UCSD-AML1 (cell line): ENCODE data around the gene AGPAT2.

Experiments used
- DNase-seq: peaks from one replicate; lab custom pipeline; 2025; ENCODE audit not compliant: unreplicated experiment; lab: John Stamatoyannopoulos, UW

The AGPAT2 gene

GRCh38 chr9:136664000-136664915 is 23.0 kb downstream of the AGPAT2 start:
- DNase-seq: peak; percentile 51

GRCh38 chr9:136662656-136663581 is 24.3 kb downstream of the AGPAT2 start, which contains the start of gene EGFL7:
Gene EGFL7 (plus strand): TSS chr9:136662916. CDS start chr9:136668283, 5,367 bp downstream.
- peak; percentile 78 for DNase-seq

DNA sequence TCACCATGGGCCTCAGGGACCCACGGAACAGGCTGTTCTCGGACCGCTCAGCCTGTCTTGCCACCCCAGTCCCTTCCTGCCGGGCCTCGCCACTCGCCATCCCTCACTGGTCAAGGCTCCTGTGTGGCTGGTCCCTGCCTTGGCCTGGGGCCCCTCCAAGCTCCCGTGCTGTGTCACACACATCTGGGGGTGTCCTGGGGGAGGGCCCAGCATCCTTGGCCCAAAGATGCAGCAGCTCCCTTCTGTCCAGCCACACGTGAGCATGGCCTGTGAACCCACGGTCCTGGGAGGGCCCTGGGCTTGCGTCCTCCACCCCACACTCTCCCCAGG is 25.0 kb downstream of the AGPAT2 start:
- no peak for DNase-seq

DNA sequence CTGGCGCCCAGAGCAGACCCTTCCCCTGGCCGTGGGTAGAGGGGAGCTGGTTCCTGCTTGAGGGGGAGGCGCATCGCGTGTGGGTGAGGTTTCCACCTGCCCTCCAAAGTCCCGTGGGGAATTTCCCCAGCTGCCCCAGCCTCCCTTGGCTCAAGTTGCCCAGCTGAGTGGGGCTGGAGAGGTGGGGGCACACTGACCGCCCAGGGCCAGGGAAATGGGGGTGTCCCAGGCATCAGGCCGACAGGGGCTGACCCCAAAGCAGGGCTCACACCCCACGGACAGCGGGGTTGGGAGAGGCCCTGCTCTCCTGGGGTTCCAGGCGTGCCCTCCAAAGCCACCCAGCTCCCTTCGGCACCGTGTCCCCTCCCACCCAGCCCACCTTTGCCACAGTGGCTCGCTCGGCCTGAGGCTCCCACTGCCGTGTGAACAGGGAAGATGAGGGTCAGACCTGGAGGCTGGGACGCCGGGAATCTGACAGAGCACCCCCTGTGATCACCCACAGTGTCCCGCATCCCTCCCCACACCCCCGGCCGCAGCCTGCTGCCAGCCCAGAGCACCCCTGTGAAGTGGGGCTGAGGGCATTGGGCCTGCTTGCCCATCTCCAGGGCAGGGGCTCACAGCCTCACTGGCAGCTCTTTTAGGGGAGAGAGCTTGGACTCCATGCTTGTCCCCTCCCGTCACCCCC is 25.5 kb downstream of the AGPAT2 start:
- DNase-seq: no peak

DNA sequence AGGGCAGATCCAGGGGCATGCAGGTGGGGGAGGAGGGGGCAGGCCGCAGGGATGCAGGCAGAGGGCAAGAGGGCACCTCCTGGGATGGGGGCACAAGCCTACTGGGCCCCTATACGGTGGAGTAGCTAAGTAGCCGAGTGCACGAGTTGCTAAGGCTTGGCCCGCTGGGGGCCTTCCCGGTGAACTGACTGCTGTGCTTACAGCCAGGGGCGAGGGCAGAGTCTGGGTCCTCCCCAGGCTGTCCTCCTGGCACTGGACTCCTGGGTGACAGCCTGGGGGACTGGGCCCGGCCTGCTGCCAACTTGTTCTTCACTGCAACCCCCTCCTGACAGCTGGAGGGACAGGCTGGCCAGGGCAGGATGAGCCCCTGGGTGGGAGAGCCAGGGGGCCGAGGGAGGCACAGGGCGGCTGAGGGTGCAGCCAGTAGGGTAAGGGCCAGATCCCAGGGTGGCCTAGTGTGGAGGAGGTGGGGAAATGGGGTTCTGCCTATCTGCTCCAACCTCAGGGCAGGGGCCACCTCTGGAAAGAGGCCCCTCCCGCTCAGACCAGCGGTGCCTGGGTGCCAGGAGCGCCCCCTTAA is 26.2 kb downstream of the AGPAT2 start:
- DNase-seq: peak; percentile 58

DNA sequence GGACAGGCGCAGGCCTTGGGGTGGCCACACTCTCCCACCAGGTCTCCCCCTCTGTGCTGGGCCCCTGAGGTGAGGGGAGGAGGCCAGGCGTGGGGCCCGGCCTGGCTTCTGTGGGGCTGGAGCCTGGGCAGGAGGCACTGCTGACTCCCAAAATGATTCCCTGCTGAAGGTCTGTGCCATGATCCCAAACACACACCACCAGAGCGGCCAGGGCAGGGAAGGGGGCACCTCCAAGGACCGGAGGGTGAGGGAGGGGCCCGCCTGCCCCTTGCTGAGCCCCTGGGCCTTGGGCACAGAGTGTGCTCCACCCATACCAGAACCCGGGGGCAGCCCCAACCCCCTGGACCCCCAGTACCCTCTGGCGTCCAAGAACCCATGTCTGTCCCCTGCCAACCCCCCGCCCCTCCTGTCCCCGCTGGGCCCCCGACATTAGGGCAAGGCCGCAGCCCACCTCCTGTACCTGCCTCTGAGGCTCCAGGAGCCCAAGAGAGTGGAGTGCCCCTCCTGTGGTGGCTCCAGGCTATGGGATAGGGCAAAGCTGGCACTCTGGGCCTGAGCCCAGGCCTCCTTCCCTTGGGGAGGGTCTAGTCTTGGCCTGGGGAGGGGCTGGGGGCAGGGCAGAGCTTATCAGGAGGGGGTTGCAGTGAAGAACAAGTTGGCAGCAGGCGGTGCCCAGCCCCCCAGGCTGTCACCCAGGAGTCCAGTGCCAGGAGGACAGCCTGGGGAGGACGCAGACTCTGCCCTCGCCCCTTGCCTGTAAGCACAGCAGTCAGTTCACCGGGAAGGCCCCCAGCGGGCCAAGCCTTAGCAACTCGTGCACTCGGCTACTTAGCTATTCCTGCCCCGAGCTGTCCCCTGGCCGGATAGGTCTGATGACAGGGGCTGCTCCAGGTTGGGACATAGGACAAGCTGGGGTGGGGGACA is 27.1 kb downstream of the AGPAT2 start:
- DNase-seq: peak; percentile 43

DNA sequence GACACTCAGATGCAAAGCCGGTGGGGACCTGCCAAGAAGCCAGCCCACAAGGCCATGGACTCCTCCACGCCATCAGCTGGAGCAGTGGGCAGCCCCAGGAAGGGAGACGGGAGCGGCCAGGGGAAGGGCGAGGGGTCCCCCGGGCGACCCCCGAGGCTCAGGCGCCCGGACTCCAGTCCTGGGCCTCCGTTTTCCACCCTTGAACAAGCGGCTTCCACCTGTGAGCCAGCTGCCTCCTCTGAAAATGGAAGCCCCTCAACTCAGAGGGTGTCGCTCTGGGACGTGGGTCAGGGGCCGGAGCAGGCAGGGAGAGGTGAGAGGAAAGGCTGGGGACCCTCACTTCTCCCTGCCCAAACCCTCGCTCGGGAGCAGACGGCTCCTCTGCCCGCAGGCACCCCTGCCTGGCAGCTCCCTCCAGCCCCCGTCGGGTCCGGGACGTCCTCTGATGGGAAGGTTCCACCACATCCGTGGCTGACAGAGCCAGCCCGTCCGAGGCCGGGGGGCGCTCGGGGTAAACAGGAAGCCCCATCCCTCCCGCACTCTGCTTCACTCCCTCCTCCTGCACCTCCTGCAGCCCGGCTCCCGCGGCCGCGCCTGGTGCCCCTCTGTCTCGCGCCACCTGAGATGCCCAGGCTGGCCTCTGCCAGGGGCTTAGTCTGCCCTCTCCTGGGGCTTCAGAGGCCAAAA is 28.3 kb downstream of the AGPAT2 start:
- DNase-seq: peak; percentile 72

DNA sequence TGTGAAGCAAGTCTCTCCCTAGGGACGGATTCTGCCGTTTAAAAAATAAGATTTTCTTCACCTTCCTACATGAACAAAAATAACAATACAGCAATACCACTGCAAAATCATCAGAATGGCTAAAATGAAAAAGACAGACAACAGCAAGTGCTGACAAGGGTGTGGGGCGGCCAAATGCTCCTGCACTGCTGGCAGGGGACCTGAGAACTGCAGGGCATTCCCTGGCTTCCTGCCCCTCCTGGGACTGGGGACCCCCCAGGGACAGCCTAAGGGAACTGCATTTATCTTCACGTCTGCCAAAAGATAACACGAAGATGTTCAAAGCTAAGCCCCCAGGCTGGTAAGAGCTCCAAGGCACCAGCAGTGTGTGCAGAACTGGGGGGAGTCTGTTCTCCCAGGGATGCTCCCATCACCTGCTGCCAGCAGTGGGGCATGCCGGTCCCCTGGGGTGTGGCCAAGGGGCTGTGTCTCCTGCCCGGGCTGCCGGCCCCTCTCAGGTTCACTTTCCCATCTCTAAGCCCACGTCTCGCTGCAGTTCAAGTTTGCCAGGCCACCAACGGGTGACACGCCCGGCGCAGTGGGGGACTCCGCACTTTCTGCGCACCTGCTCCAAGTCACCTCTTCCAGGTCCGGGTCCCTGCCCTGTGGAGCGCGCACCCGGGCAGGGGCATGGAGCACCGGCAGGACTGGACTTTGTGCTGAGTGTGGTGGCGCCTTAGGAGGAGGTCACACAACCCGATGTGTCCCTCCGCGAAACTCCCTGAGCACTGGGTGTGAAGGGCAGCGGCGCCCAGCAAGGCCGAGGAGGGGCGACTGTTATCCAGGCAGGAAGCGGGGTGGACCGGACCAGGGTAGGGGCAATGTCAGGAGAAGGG is 29.0 kb downstream of the AGPAT2 start:
- DNase-seq: peak; percentile 55

- DNase-seq: peak; percentile 64
Measured at GRCh38 chr9:136656795-136657611, 30.3 kb downstream of the AGPAT2 start.

DNA sequence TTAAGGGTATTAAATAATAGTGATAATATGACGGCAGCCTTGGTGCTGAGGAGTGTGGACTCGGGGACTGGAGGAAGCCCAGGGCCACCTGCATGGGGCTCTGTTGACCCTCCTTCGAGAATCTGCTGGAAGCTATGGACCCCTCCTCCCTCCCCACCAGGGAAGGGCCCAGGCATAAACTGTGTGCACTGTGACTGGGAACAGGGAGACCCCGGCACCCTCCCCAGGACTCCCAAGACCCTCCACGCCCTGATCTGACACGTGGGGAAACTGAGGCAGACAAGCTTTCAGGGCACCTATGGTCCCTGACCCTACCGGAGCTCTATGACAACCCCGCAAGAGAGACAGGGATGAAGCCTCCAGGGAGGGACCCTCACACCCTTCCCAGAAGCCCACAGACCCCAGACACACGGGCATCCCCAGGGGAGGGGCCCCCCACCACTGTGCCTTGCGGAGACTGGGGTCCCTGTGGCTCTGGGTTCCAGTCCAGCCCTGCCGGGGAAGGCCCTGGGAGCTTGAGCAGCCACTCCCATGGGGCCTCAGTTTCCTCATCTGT is 31.0 kb downstream of the AGPAT2 start:
- DNase-seq: no peak

DNA sequence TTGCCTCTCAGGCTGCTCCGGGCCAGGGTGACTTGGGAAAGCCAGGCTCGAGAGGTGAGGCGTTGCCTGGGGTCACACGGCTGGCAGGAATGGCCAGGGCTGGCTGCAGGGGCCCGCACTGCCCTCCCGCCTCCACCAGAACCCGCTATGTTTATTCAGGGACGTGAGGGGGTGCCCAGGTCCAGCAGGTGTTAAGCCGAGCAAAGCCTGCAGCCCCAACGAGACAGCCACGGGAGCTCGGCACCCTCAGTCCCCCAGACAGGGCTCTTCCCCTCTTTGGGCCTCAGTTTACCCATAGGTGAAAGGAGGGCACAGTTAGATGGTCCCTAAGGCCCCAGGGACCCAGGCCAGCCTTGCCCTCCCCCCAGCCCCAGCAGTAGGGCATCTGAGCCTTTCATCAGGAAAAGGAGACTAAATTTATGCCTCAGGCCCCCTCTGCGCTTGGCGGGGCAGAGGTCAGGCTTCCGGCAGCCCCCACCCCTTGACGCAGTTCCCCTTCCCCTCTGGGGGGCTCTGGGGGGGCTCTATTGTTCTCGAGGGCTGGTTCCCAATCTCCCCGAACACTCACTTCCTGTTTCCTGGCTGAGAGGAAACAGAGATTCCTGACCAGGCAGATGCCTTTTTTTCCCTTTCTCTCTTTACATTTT is 31.6 kb downstream of the AGPAT2 start:
- DNase-seq: peak; percentile 87

DNA sequence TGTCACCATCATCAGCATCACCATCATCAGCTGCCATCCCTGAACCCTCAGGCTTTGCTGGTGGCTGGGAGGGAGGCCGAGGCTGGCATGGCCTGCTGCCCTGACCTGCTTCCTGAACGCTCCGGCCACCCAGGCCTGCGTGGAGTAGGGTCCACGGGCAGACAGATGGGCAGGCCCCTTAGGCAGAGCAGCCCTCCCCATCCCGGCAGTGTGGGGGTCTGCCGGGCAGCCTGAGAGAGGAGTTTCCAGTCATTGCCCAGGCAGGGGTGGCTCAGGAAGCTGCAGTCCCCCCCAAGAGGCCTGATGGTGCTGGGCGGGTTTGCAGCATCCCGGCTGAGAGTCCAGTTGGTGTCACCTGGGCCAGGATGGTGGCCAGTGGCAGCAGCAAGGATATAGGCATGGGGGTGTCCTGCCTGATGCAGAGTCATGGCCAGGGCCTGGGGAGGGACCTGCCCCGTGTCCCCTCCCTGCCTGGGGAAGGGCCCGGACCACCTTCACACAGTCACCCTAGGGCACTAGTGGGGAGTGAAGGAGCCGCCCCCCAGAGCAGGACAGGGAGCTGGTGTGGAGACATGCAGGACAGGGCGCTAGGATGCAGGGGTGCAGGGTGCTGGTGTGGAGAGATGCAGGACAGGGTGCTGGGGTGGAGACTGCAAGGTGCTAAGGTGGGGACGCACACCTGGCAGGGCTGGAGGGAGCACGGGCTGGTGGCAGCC is 32.3 kb downstream of the AGPAT2 start:
- no peak for DNase-seq

GRCh38 chr9:136653323-136654079 is 33.8 kb downstream of the AGPAT2 start:
- no peak for DNase-seq

GRCh38 chr9:136651860-136652259 is 35.4 kb downstream of the AGPAT2 start:
- DNase-seq: no peak

GRCh38 chr9:136650648-136651047 is 36.6 kb downstream of the AGPAT2 start:
- DNase-seq: peak; percentile 50
